Fibroblast of lung (primary cell): Measurements from ENCODE around the gene TSPOAP1. TPM values are rescaled to one million over a fixed set of nuclear protein-coding genes. Genes with fewer than 3 reads are reported as not detected.

Source experiments
- DNase-seq, 2 donors: peaks; one replicate each; pipeline versions ENCODE4 v3.0.0 to v3.0.0-alpha.2; 2010; ENCODE audit warnings: low read depth in 2 of 2
- H2AFZ ChIP-seq: 2 replicates; pipeline ENCODE4 v1.5.1; 2012; ENCODE audit warnings: low read length, control low read depth, inconsistent platforms
- H3K27ac ChIP-seq: 2 replicates; pipeline ENCODE4 v1.5.1; 2011; ENCODE audit warnings: low read length, control low read depth; ENCODE audit not compliant: insufficient read depth
- H3K27me3 ChIP-seq: 2 replicates; pipeline ENCODE4 v1.5.1; 2011; ENCODE audit warnings: mild to moderate bottlenecking, low read length; ENCODE audit not compliant: control insufficient read depth, insufficient read depth
- H3K36me3 ChIP-seq: 2 replicates; pipeline ENCODE4 v1.5.1; 2011; ENCODE audit warnings: low read length; ENCODE audit not compliant: control insufficient read depth, insufficient read depth
- H3K4me1 ChIP-seq: 2 replicates; pipeline ENCODE4 v1.5.1; 2011; ENCODE audit warnings: low read length; ENCODE audit not compliant: control insufficient read depth, insufficient read depth; ENCODE audit errors: extremely low read depth
- H3K4me2 ChIP-seq: 2 replicates; pipeline ENCODE4 v1.5.1; 2011; ENCODE audit warnings: low read length, control low read depth; ENCODE audit not compliant: insufficient read depth; ENCODE audit errors: extremely low read depth
- H3K4me3 ChIP-seq, 4 experiments: fragments of 200-600 bp in 1 of 4; sonication (generic) in 1 of 4; replicated peaks in 1 of 4; 2 replicates each; pipeline ENCODE4 v1.5.1; 2011 to 2016; ENCODE audit warnings: low read length in 4 of 4, low read depth in 3 of 4, mild to moderate bottlenecking in 3 of 4, control low read depth in 2 of 4, inconsistent platforms in 1 of 4, mixed read lengths in 1 of 4; ENCODE audit not compliant: insufficient read depth in 1 of 4; ENCODE audit errors: control extremely low read depth in 1 of 4
- H3K79me2 ChIP-seq: 2 replicates; pipeline ENCODE4 v1.5.1; 2012; ENCODE audit warnings: mild to moderate bottlenecking, low read length, inconsistent platforms; ENCODE audit not compliant: control insufficient read depth, insufficient read depth
- H3K9ac ChIP-seq: 2 replicates; pipeline ENCODE4 v1.5.1; 2011; ENCODE audit warnings: mild to moderate bottlenecking, low read length, control low read depth; ENCODE audit not compliant: insufficient read depth
- H3K9me3 ChIP-seq: 2 replicates; pipeline ENCODE4 v1.5.1; 2012; ENCODE audit warnings: low read depth, low read length; ENCODE audit not compliant: control insufficient read depth, insufficient read depth
- H4K20me1 ChIP-seq: 2 replicates; pipeline ENCODE4 v1.5.1; 2011; ENCODE audit warnings: low read length; ENCODE audit not compliant: control insufficient read depth, insufficient read depth; ENCODE audit errors: extremely low read depth
- CTCF ChIP-seq, 2 donors: IDR thresholded peaks in 1 of 2; conservative IDR thresholded peaks in 1 of 2; 1 replicate in 1 of 2; 2 replicates in 1 of 2; pipeline ENCODE4 v1.5.1; 2011 to 2012; ENCODE audit warnings: low read length in 2 of 2, control low read depth in 1 of 2, inconsistent platforms in 1 of 2, low read depth in 1 of 2, mild to moderate bottlenecking in 1 of 2
- EZH2 ChIP-seq: IDR thresholded peaks from 2 replicates; pipeline ENCODE4 v1.5.1; 2012; ENCODE audit warnings: low read length, control low read depth, mild to moderate bottlenecking; ENCODE audit errors: missing control alignments
- polyA plus RNA-seq, 2 donors: library from polyadenylated mRNA; depleted of rRNA in 1 of 2; stranded (reverse) in 1 of 2; unstranded in 1 of 2; fragments of >200 nt; gene quantifications; 2 replicates each; pipeline ENCODE4 v1.2.1, GENCODE V29; 2011 to 2012; ENCODE audit warnings: missing spikeins in 1 of 2
- total RNA-seq: library from RNA; depleted of rRNA; stranded (reverse); fragments of >200 nt; gene quantifications from 2 replicates; pipeline ENCODE4 v1.2.1, GENCODE V29; 2014

TSPOAP1 gene
- total and polyA plus RNA-seq, 2 donors (not counting 1 experiment from before 2014, with no cell fraction given): 0.23 to 4.0 TPM

GRCh38 chr17:58358408-58359172 lies 30.0 kb upstream of the TSPOAP1 start:
- Histone ChIP-seq H3K4me2 (no peak overlapping the region), H3K27ac (no peak overlapping the region), H3K79me2 (no peaks in the 10 kb centered on the region), H3K4me1 (no peaks in the 10 kb centered on the region), H3K36me3 (no peaks in the 10 kb centered on the region), H3K9ac (no peak overlapping the region), H3K4me3 (no peak overlapping the region), H3K9me3 (no peaks in the 10 kb centered on the region), H2AFZ (no peak overlapping the region), H4K20me1 (no peaks in the 10 kb centered on the region), H3K27me3 (no peaks in the 10 kb centered on the region)
- no peak for DNase-seq
- TF ChIP-seq CTCF (conservative IDR thresholded peaks at IDR 0.05 in 1 of 2, IDR thresholded peaks at IDR 0.05 in 1 of 2; ENCODE audit: low read depth in 1 of 2, low read length in 2 of 2) (no peak), EZH2 (no peak)

- no peaks in the 10 kb centered on the region for H3K36me3 ChIP-seq
- H3K27ac ChIP-seq: no peak overlapping the region
- H3K79me2 ChIP-seq: no peaks in the 10 kb centered on the region
- DNase-seq: no peak
- H3K9me3 ChIP-seq: no peaks in the 10 kb centered on the region
- H4K20me1 ChIP-seq: no peaks in the 10 kb centered on the region
- no peak overlapping the region for H2AFZ ChIP-seq
- H3K4me2 ChIP-seq: no peak overlapping the region
- H3K4me1 ChIP-seq: peaks cover 2% of the 10 kb centered on the region
- H3K9ac ChIP-seq: no peak overlapping the region
- no peaks in the 10 kb centered on the region for H3K27me3 ChIP-seq
- TF ChIP-seq EZH2 (no peak), CTCF (conservative IDR thresholded peaks at IDR 0.05 in 1 of 2, IDR thresholded peaks at IDR 0.05 in 1 of 2; ENCODE audit: low read depth in 1 of 2, low read length in 2 of 2) (no peak)
- H3K4me3 ChIP-seq: no peak overlapping the region
Observed at GRCh38 chr17:58357312-58358297, 29.0 kb upstream of the TSPOAP1 start.

GRCh38 chr17:58356231-58356630 lies 27.6 kb upstream of the TSPOAP1 start:
- H2AFZ ChIP-seq: no peak overlapping the region
- H3K4me2 ChIP-seq: no peak overlapping the region
- H3K4me1 ChIP-seq: peaks cover 3% of the 10 kb centered on the region
- no peak overlapping the region for H3K9ac ChIP-seq
- H3K27ac ChIP-seq: no peak overlapping the region
- no peaks in the 10 kb centered on the region for H4K20me1 ChIP-seq
- peaks cover 7% of the 10 kb centered on the region for H3K79me2 ChIP-seq
- TF ChIP-seq CTCF (conservative IDR thresholded peaks at IDR 0.05 in 1 of 2, IDR thresholded peaks at IDR 0.05 in 1 of 2; ENCODE audit: low read depth in 1 of 2, low read length in 2 of 2): no peak
- TF ChIP-seq EZH2: no peak
- no peaks in the 10 kb centered on the region for H3K27me3 ChIP-seq
- no peaks in the 10 kb centered on the region for H3K9me3 ChIP-seq
- DNase-seq: no peak
- H3K36me3 ChIP-seq: no peaks in the 10 kb centered on the region
- H3K4me3 ChIP-seq: no peak overlapping the region
